ENCODE measurements around the gene PEX11G.

The PEX11G gene

DNA sequence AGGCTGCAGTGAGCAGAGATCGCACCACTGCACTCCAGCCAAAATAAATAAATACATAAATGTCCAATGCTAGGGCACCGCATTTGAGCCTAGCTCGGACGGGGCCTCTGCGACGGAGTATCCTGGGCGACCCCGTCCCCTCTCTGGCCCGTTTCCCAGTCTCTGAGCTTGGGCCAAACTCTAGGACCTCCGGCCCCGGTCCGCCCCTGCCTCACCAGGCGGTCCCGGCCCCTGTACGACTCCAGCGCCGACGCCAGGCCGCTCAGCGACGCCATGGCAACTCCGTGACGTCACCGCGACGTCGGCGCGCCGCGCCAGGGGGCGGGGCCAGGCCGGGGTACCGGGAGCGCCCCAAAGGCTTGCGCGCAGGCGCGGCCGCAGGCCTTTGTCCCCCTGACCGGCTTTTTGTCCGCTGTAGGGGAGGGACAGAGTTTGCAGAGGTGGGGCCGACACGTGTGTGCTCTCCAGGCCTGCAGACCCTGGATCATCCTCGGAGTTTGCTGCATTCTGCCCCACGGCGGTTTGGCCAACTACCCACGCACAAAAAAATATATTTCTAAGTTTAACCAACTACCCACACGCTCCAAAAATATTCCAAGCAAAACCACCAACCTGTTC, at the start of gene PEX11G:
PEX11G (minus strand) TSS at position 300 of the 618 bp plus-strand sequence; CDS start at position 275, 25 bp downstream.
- peak; percentile 92 for DNase-seq

GRCh38 chr19:7535998-7536695, 47.3 kb upstream of the PEX11G start:
- no peak for DNase-seq

DNA sequence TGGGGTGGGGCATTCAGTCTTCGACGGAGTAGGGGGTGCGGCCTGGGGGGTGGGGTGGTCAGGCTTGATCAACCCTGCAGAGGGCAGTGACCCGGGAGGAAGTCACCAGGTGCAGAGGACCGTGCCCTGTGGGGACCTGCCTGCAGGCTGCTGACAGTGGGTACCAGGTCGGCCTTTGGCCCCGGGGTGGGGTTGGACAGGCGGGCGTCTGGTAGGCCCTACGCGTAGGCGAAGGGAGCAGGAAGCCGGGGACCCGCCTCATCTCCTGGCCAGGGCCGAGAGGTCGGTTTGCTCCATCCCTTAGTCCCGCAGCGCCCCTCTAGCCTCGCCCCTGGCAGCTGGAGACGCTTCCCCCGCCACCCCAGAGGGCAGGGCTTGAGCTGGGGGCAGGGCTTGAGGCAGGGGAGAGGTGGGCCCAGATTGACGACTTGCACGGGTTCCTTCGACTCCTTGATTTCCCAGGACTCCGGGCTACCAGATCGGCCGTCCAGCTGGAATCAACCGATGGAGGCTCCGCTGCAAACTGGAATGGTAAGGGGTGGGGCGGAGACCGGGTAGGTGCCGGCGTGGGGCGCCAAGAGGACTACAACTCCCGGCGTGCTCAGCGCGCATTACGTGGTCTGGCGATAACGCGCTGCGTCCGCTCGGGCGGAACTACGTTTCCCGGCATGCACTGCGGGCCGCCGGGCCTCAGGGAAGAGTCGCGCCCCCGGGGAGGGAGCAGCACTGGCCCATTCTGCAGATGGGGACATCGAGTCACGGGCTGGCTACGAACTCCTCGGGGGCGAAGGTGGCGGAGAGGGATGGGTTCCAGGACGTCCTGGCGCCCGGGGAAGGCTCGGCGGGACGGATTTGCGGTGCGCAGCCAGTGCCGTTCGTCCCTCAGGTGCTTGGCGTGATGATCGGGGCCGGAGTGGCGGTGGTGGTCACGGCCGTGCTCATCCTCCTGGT, 46.5 kb upstream of the PEX11G start, which contains the start of gene PNPLA6:
PNPLA6 (plus strand) TSS at position 671 of the 951 bp plus-strand sequence; CDS start at position 743, 72 bp downstream.
- DNase-seq, result peak; percentile 96

- DNase-seq, result peak; percentile 53
Measured at GRCh38 chr19:7534531-7535046, 45.8 kb upstream of the PEX11G start.

GRCh38 chr19:7533925-7534480, 45.2 kb upstream of the PEX11G start:
- peak; percentile 86 for DNase-seq

DNA sequence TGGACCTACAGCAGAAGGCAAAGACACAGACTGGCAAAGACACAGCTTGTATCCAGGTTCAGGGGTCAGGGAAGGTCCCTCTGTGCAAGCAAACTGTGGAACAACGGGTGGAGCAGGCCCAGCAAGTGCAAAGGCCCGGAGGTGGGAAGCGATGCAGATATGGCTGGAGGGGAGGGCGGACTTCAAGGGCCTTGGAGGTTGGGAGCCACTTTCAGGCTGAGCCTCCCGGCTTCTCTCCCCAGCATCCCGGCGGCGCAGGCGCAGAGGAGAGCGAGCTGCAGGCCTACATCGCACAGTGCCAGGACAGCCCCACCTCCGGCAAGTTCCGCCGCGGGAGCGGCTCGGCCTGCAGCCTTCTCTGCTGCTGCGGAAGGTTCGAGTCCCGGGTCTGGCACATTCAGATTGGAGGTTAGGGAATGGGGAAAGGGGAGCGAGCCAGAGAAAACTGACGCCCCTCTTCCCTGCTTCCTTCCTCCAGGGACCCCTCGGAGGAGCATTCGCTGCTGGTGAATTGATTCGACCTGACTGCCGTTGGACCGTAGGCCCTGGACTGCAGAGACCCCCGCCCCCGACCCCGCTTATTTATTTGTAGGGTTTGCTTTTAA, 44.5 kb upstream of the PEX11G start:
- no peak for DNase-seq

DNA sequence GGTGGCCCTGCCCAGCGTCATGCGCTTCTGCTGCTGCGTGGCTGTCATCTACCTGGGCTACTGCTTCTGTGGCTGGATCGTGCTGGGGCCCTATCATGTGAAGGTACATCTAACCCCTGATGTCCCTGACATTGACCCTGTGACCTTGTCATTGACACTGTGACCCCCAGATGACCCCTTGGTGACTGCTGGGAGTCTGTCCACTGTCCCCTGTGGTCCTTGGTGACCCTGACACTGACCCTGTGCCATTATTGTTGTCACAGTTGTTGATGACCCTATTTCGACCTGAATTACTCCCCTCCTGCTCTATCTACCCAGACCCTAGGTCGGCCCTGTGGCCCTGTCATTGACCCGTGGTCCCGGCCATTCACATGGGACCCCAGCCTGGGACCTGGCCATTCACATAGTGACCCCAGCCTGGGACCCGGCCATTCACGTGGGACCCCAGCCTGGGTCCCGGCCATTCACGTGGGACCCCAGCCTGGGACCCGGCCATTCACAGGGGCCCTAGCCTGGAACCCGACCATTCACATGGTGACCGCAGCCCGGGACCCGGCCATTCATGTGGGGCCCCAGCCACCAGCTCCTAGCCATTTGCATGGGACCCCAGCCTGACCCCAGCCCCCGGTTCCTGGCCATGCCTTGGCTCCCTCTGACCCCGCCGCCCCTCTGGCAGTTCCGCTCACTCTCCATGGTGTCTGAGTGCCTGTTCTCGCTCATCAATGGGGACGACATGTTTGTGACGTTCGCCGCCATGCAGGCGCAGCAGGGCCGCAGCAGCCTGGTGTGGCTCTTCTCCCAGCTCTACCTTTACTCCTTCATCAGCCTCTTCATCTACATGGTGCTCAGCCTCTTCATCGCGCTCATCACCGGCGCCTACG, 41.0 kb upstream of the PEX11G start:
- DNase-seq, result no peak

- no peak for DNase-seq
Measured at GRCh38 chr19:7529246-7529600, 40.4 kb upstream of the PEX11G start.

- DNase-seq, result no peak
Measured at GRCh38 chr19:7528522-7529245, 39.8 kb upstream of the PEX11G start.

- no peak for DNase-seq
Measured at GRCh38 chr19:7528192-7528519, 39.3 kb upstream of the PEX11G start.

DNA sequence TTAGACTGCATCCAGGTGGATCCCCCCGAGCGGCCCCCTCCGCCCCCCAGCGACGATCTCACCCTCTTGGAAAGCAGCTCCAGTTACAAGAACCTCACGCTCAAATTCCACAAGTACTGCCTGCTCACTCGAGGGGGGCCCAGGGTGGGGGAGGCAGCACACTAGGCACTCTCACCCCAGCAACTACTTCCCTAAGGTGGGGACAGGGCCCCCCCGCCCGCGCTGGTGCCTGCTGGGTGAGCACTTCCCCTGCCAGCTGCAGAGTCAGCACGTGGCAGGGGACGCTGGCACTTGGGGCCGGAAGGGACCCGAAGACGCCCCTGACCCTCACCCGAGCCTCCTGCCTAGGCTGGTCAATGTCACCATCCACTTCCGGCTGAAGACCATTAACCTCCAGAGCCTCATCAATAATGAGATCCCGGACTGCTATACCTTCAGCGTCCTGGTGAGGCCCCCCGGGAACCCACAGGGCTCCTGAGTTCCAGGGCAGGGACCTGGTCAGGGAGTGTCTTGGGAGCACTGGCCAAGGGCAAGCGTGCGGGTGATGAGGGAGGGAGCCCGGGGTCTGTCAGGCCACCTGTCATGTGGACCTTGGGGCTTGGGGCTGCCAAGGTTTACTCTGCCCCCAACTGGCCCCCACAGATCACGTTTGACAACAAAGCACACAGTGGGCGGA, 38.8 kb upstream of the PEX11G start:
- no peak for DNase-seq

DNA sequence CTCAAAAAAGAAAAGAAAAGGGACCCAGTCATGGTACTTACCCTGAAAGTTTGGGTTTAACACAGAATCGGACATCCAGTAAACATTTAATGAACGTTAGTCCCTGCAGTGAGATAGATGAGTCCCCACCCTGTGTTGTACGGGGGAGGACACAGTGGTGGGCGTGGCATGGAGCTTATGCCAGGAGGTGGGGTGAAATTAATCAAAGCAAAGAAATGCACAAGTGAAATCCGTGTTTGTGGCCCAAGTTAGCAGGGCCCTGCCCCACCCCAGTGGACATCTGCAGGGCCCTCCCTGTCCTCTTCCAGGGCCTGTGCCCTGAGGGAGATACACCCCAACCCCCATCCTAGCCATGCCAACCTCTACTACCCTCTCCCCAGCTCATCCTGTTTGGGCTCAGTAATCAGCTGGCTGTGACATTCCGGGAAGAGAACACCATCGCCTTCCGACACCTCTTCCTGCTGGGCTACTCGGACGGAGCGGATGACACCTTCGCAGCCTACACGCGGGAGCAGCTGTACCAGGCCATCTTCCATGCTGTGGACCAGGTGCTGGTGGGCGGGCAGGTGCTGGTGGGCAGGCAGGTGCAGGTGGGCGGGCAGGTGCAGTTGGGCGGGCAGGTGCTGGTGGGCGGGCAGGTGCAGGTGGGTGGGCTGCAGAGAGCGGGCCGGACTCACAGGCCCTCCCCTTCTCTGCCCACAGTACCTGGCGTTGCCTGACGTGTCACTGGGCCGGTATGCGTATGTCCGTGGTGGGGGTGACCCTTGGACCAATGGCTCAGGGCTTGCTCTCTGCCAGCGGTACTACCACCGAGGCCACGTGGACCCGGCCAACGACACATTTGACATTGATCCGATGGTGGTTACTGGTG, 37.5 kb upstream of the PEX11G start:
- DNase-seq, result no peak

- no peak for DNase-seq
Measured at GRCh38 chr19:7524992-7525739, 36.3 kb upstream of the PEX11G start.

DNA sequence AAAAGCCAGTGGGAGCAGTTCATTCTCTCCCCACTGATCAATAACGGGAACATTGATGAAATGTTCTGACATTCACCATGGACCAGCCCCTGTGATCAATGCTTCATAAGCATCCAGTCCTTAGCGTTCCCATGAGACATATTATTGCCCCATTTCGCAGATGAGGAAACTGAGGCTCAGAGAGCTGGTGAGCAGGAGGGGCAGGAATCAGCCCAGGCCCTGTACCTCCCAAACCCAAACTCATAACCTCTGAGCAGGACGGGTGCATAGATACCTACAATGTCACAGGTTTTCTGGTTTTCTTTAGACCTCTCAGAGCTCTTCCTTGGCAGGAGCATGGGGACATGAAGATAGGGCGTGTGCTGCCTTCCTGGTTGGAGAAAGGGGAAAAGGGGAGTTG, 35.7 kb upstream of the PEX11G start:
- DNase-seq, result no peak

- DNase-seq, result no peak
Measured at GRCh38 chr19:7522923-7523667, 34.3 kb upstream of the PEX11G start.

DNA sequence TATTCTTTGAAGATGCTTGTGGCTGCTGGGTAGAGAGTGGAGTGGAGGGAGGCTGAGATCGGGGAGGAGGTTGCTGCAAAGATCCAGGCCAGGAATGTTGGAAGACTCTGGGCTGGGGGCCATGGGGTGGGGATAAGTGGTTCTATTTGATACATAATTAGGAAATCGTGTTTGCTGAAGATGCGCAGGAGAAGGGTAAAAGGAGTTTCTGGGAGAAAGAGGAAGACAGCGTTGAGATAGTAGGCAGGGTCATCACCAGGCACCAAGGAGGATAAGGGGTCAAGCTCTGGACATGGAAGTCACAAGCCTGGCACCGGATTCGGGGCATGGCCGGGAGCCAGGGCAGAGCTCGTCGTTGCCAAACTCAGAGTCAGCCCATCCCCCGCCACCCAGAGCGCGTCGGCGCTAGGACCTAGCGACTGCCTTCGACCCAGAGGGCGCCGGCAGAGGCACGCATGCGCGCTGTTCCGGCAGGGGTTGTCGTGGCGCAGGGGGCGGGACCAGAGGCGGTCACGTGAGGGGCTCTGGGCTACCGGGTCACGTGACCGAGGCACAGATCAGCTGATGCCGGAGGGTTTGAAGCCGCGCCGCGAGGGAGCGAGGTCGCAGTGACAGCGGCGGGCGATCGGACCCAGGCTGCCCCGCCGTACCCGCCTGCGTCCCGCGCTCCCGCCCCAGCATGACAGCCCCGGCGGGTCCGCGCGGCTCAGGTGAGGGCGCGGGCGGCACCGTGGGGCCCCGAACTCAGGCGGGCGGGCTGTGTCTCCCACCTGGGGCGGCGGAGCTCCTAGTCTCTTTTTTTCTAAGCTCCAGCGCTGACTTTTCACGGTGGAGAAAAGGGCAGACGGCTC, 33.5 kb upstream of the PEX11G start, which contains the start of gene MCOLN1:
MCOLN1 (plus strand) TSS at position 553 of the 851 bp plus-strand sequence; CDS start at position 680, 127 bp downstream.
- peak; percentile 100 for DNase-seq

All from activated naive CD4-positive, alpha-beta T cell treated with anti-CD3 and anti-CD28 coated beads, Interleukin-2, amount 50 U/mL, for 16 hours (primary cell).